DOHH2 (cell line): Measurements from ENCODE around the gene ZNF101.

Source experiments
- H3F3A ChIP-seq: fragments of 200-600 bp; sonication (generic), shearing (Covaris generic); 2 replicates; pipeline ENCODE4 v1.6.0; 2016; ENCODE audit warnings: antibody characterized with exemption, mild to moderate bottlenecking; ENCODE audit not compliant: control insufficient read depth, insufficient read depth
- H3K27ac ChIP-seq: fragments of 200-600 bp; sonication (generic); 2 replicates; pipeline ENCODE4 v1.5.1; 2014; ENCODE audit warnings: low read depth, mild to moderate bottlenecking, low read length, moderate library complexity
- H3K27me3 ChIP-seq: fragments of 200-600 bp; sonication (generic); 2 replicates; pipeline ENCODE4 v1.6.1; 2014; ENCODE audit warnings: mild to moderate bottlenecking, low read length, mixed read lengths; ENCODE audit not compliant: control insufficient read depth
- H3K36me3 ChIP-seq: fragments of 200-600 bp; sonication (generic); 2 replicates; pipeline ENCODE4 v1.6.1; 2014; ENCODE audit warnings: mild to moderate bottlenecking, low read length, moderate library complexity, mixed read lengths; ENCODE audit not compliant: control insufficient read depth
- H3K4me1 ChIP-seq: fragments of 200-600 bp; sonication (generic); 2 replicates; pipeline ENCODE4 v1.6.1; 2014; ENCODE audit warnings: mild to moderate bottlenecking, low read length, mixed read lengths; ENCODE audit not compliant: control insufficient read depth
- H3K4me2 ChIP-seq: fragments of 200-600 bp; sonication (generic); 2 replicates; pipeline ENCODE4 v1.6.0; 2014; ENCODE audit warnings: mild to moderate bottlenecking, low read length, moderate library complexity
- H3K4me3 ChIP-seq: fragments of 200-600 bp; sonication (generic); 2 replicates; pipeline ENCODE4 v1.5.1; 2014; ENCODE audit warnings: mild to moderate bottlenecking, low read length, mixed read lengths
- H3K79me2 ChIP-seq: fragments of 200-600 bp; sonication (generic); 2 replicates; pipeline ENCODE4 v1.6.1; 2014; ENCODE audit warnings: mild to moderate bottlenecking, low read length, mixed read lengths; ENCODE audit not compliant: control insufficient read depth
- H3K9me2 ChIP-seq: fragments of 200-600 bp; sonication (generic); replicated peaks from 2 replicates; pipeline ENCODE4 v1.6.1; 2014; ENCODE audit warnings: mild to moderate bottlenecking, low read length, mixed read lengths; ENCODE audit not compliant: control insufficient read depth
- H3K9me3 ChIP-seq: fragments of 200-600 bp; sonication (generic); 2 replicates; pipeline ENCODE4 v1.6.1; 2014; ENCODE audit warnings: antibody characterized with exemption, low read length, mixed read lengths; ENCODE audit not compliant: control insufficient read depth, insufficient read depth
- H4K20me1 ChIP-seq: fragments of 200-600 bp; sonication (generic); 2 replicates; pipeline ENCODE4 v1.6.0; 2014; ENCODE audit warnings: low read depth, mild to moderate bottlenecking, antibody characterized with exemption, low read length, moderate library complexity; ENCODE audit not compliant: control insufficient read depth, insufficient read depth
- EZH2phosphoT487 ChIP-seq: fragments of 200-600 bp; sonication (generic); IDR thresholded peaks from 2 replicates; pipeline ENCODE4 v1.6.1; 2017; ENCODE audit warnings: borderline replicate concordance, mild to moderate bottlenecking, antibody characterized with exemption, low read length, moderate library complexity, mixed read lengths
- TF ChIP-seq, protein P1 (sequence below): fragments of 200-600 bp; sonication (generic); IDR thresholded peaks from one replicate; pipeline ENCODE4 v1.5.1; 2014; ENCODE audit warnings: antibody characterized with exemption, mild to moderate bottlenecking, low read depth, low read length; ENCODE audit not compliant: poor library complexity, severe bottlenecking

The ZNF101 gene

DNA sequence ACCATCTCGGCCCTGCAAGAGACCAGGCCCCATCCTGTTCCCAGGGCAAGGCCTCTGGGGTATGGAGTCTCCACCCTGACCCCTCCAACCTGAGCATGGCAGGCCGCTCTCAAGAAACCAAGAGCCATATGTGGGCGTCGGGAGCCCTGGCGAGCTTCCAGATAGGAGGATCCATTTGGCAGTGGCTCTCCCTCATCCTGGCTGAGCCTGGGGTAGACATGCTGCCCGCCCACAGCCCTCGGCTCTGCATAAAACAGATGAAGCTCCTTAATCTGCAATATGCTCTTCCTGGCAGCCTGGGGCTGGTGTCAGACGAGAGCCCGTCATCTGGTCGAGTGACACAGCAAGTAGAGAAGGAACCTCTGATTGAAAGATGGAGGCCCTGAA is 11.2 kb upstream of the ZNF101 start:
- no peaks in the 10 kb centered on the region for H3K9me3 ChIP-seq
- H3K36me3 ChIP-seq = peaks cover 91% of the 10 kb centered on the region
- peaks cover 7% of the 10 kb centered on the region for H4K20me1 ChIP-seq
- H3K27ac ChIP-seq = no peak overlapping the region
- peaks cover 42% of the 10 kb centered on the region for H3K79me2 ChIP-seq
- peaks cover 15% of the 10 kb centered on the region for H3K4me1 ChIP-seq
- peaks cover 8% of the 10 kb centered on the region for H3F3A ChIP-seq
- H3K4me3 ChIP-seq = no peak overlapping the region
- no peaks in the 10 kb centered on the region for H3K27me3 ChIP-seq
- no peak overlapping the region for H3K4me2 ChIP-seq
- TF ChIP-seq, protein P1, sequence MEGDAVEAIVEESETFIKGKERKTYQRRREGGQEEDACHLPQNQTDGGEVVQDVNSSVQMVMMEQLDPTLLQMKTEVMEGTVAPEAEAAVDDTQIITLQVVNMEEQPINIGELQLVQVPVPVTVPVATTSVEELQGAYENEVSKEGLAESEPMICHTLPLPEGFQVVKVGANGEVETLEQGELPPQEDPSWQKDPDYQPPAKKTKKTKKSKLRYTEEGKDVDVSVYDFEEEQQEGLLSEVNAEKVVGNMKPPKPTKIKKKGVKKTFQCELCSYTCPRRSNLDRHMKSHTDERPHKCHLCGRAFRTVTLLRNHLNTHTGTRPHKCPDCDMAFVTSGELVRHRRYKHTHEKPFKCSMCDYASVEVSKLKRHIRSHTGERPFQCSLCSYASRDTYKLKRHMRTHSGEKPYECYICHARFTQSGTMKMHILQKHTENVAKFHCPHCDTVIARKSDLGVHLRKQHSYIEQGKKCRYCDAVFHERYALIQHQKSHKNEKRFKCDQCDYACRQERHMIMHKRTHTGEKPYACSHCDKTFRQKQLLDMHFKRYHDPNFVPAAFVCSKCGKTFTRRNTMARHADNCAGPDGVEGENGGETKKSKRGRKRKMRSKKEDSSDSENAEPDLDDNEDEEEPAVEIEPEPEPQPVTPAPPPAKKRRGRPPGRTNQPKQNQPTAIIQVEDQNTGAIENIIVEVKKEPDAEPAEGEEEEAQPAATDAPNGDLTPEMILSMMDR = no peak
- TF ChIP-seq EZH2phosphoT487 = no peak
- no peaks in the 10 kb centered on the region for H3K9me2 ChIP-seq

DNA sequence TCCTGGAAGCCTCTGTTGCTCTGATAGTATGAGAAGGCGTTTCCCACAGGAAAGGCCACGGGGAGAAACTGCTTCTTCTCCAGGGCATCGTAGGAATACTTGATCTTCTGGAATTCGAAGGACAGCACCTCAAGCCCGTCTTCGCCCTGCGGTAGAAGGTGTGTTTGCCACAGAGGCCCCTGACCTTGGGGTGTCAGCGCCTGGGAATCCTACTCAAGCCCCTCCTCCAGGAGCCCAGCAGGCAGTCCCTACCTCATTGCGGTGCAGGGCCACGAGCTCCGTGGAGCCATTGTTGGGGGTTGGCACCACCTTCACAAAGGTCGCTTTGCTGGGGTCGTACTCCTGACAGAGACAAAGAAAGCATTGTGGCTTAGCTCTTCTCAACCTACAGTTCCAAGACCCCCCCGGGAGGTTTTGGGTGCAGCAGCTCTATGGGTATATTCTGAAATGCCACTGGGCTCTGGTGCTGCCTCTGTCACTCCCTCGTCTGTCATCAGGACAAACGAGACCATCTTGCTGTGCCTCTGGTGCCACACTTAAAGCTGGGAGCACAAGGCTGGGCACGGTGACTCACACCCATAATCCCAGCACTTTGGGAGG is 8.9 kb upstream of the ZNF101 start:
- Histone ChIP-seq H3K4me2 (no peak overlapping the region), H3K9me3 (no peaks in the 10 kb centered on the region), H3K9me2 (no peaks in the 10 kb centered on the region), H3K79me2 (peaks cover 64% of the 10 kb centered on the region), H3K27me3 (no peaks in the 10 kb centered on the region), H4K20me1 (peaks cover 7% of the 10 kb centered on the region), H3K36me3 (peaks cover 77% of the 10 kb centered on the region), H3F3A (peaks cover 12% of the 10 kb centered on the region), H3K4me3 (no peak overlapping the region), H3K4me1 (peaks cover 21% of the 10 kb centered on the region), H3K27ac (no peak overlapping the region)
- TF ChIP-seq, protein P1 = no peak
- TF ChIP-seq EZH2phosphoT487 = no peak

DNA sequence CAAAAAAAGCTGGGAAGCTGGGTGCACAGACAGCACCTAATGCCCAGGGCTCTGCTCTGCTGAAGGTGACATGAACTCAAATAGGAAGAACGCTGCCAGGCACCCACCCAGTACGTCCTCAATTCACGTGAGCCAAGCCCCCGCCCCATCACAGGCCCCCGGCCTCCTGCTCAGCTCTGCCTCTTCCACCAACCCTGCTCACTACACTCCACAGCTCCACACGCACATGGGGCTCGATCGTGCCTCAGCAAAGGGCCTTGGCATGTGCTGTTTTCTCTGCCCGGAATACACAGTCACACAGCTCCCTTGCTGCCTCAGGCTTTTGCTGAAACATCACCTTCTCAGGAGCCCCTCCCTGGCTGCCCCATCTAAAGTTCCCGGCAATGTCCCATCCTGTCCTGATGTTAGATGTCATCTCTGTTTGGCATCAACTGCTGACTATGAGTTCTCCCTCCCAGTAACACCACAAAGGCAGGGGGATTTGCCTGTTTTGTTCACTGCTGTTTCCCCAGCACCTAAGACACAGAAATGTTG is 7.4 kb upstream of the ZNF101 start:
- peak overlapping the region; percentile 87 for H3K4me2 ChIP-seq

More for the DNA sequence above, 7.4 kb upstream of the ZNF101 start:
- Histone ChIP-seq H3K27ac (peak overlapping the region; percentile 85), H3K9me3 (no peaks in the 10 kb centered on the region), H3K4me1 (peaks cover 33% of the 10 kb centered on the region), H3F3A (peaks cover 12% of the 10 kb centered on the region), H3K4me3 (peak overlapping the region; percentile 87), H3K9me2 (no peaks in the 10 kb centered on the region), H3K36me3 (peaks cover 63% of the 10 kb centered on the region), H4K20me1 (peaks cover 7% of the 10 kb centered on the region), H3K27me3 (no peaks in the 10 kb centered on the region), H3K79me2 (peaks cover 76% of the 10 kb centered on the region)
- TF ChIP-seq, protein P1 = no peak
- no peak for TF ChIP-seq EZH2phosphoT487
